Fibroblast of mammary gland (primary cell): ENCODE data around the gene RNF168.
"Not testable (repeated sequence)": the region's sequence is repeated elsewhere in the genome, so short reads cannot be mapped to it uniquely, and the experiment has no call there.

Experiments
- DNase-seq: peaks from one replicate; pipeline ENCODE4 v3.0.0-alpha.2; 2010; ENCODE audit warnings: low read depth
- H3K4me3 ChIP-seq: 2 replicates; pipeline ENCODE4 v1.5.1; 2011; ENCODE audit warnings: low read depth, mild to moderate bottlenecking, low read length, moderate library complexity; ENCODE audit not compliant: control insufficient read depth
- CTCF ChIP-seq: conservative IDR thresholded peaks from 2 replicates; pipeline ENCODE4 v1.5.1; 2011; ENCODE audit warnings: low read depth, low read length, inconsistent platforms; ENCODE audit not compliant: control insufficient read depth, insufficient read depth

RNF168 gene

GRCh38 chr3:196463804-196464203, 39.8 kb downstream of the RNF168 start:
- DNase-seq = no peak
- H3K4me3 ChIP-seq = no peak overlapping the region
- TF ChIP-seq CTCF = no peak

- no peak for TF ChIP-seq CTCF
These were observed 40.2 kb downstream of the RNF168 start for GRCh38 chr3:196463478-196463756.

GRCh38 chr3:196462680-196463477, 40.7 kb downstream of the RNF168 start:
- DNase-seq, H3K4me3 ChIP-seq: not testable (repeated sequence)

More at GRCh38 chr3:196463478-196463756, 40.2 kb downstream of the RNF168 start:
- no peak for DNase-seq
- H3K4me3 ChIP-seq = no peak overlapping the region

GRCh38 chr3:196458063-196458462, 45.5 kb downstream of the RNF168 start:
- DNase-seq = no peak
- no peak overlapping the region for H3K4me3 ChIP-seq
- TF ChIP-seq CTCF = no peak

GRCh38 chr3:196457470-196457869, 46.1 kb downstream of the RNF168 start:
- not testable (repeated sequence) for DNase-seq, H3K4me3 ChIP-seq

- TF ChIP-seq CTCF = no peak
These were observed 48.6 kb downstream of the RNF168 start for GRCh38 chr3:196454935-196455334.

GRCh38 chr3:196445391-196445790, 58.2 kb downstream of the RNF168 start:
- DNase-seq = peak; percentile 23
- H3K4me3 ChIP-seq = not testable (repeated sequence)
- TF ChIP-seq CTCF = peak; percentile 20

More at GRCh38 chr3:196454935-196455334, 48.6 kb downstream of the RNF168 start:
- no peak overlapping the region for H3K4me3 ChIP-seq
- DNase-seq = peak; percentile 70

- no peak overlapping the region for H3K4me3 ChIP-seq
- no peak for DNase-seq
- TF ChIP-seq CTCF = no peak
These were observed 59.1 kb downstream of the RNF168 start for GRCh38 chr3:196444500-196444894.
